Neural cell (in vitro differentiated cells): ENCODE measurements around the gene CD6.

Experiments used
- EP300 ChIP-seq: fragments of 450-650 bp; conservative IDR thresholded peaks from 2 replicates; pipeline ENCODE4 v1.6.1; 2014; ENCODE audit warnings: antibody characterized with exemption, mild to moderate bottlenecking, moderate library complexity; ENCODE audit not compliant: poor library complexity, severe bottlenecking
- EZH2 ChIP-seq: fragments of 200-600, 300-800 bp; shearing (Covaris generic), sonication (generic); IDR thresholded peaks from 2 replicates; pipeline ENCODE4 v1.6.1; 2014; ENCODE audit warnings: antibody characterized with exemption, low read length, borderline replicate concordance, mild to moderate bottlenecking; ENCODE audit not compliant: insufficient read depth, poor library complexity, severe bottlenecking
- MXI1 ChIP-seq: fragments of 450-650 bp; conservative IDR thresholded peaks from 2 replicates; pipeline ENCODE4 v1.6.1; 2014; ENCODE audit warnings: antibody characterized with exemption, mild to moderate bottlenecking; ENCODE audit not compliant: poor library complexity, severe bottlenecking
- POLR2AphosphoS5 ChIP-seq: IDR thresholded peaks from 2 replicates; pipeline ENCODE4 v1.6.1; 2012
- RAD21 ChIP-seq: fragments of 450-650 bp; conservative IDR thresholded peaks from 2 replicates; pipeline ENCODE4 v1.6.1; 2014; ENCODE audit warnings: antibody characterized with exemption, mild to moderate bottlenecking, moderate library complexity
- REST ChIP-seq: IDR thresholded peaks from 2 replicates; pipeline ENCODE4 v1.6.1; 2012; ENCODE audit warnings: borderline replicate concordance
- SMC3 ChIP-seq: fragments of 450-650 bp; conservative IDR thresholded peaks from 2 replicates; pipeline ENCODE4 v1.6.1; 2014; ENCODE audit warnings: antibody characterized with exemption, mild to moderate bottlenecking, moderate library complexity; ENCODE audit not compliant: poor library complexity
- TF ChIP-seq, protein P1 (sequence below): fragments of 450-650 bp; IDR thresholded peaks from 2 replicates; pipeline ENCODE4 v1.5.1; 2014; ENCODE audit warnings: antibody characterized with exemption, mild to moderate bottlenecking, moderate library complexity; ENCODE audit not compliant: poor library complexity, severe bottlenecking

DNA sequence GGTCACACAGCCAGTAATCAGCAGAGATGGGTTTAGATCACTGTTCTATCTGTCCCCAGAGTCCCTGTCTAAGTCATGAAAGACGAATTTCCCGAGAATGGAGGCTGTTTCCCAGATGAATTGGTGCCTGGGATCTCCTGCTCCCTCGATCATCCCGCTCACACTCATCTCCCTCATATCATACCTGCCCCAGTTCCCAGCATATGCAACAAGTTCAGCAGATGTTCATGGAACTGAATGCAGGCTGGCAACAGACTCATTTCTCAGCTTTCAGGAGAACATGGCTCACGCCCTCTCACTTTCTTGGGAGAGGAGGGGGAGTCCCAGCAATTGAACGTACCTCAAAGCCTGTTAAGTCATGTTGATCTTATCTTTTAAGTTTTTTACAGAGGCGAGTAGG, 22.1 kb downstream of the CD6 start:
- TF ChIP-seq REST: no peak
- TF ChIP-seq, protein P1, sequence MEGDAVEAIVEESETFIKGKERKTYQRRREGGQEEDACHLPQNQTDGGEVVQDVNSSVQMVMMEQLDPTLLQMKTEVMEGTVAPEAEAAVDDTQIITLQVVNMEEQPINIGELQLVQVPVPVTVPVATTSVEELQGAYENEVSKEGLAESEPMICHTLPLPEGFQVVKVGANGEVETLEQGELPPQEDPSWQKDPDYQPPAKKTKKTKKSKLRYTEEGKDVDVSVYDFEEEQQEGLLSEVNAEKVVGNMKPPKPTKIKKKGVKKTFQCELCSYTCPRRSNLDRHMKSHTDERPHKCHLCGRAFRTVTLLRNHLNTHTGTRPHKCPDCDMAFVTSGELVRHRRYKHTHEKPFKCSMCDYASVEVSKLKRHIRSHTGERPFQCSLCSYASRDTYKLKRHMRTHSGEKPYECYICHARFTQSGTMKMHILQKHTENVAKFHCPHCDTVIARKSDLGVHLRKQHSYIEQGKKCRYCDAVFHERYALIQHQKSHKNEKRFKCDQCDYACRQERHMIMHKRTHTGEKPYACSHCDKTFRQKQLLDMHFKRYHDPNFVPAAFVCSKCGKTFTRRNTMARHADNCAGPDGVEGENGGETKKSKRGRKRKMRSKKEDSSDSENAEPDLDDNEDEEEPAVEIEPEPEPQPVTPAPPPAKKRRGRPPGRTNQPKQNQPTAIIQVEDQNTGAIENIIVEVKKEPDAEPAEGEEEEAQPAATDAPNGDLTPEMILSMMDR: no peak
- no peak for TF ChIP-seq EZH2
- no peak for TF ChIP-seq POLR2AphosphoS5
- TF ChIP-seq EP300: no peak
- no peak for TF ChIP-seq SMC3
- no peak for TF ChIP-seq RAD21
- TF ChIP-seq MXI1: no peak
